Panc1 (cell line): ENCODE results near the gene IFI16.

ENCODE experiments used
- POLR2AphosphoS5 ChIP-seq: IDR thresholded peaks from 2 replicates; pipeline ENCODE4 v1.6.1; 2012; ENCODE audit warnings: mild to moderate bottlenecking, low read depth, low read length, moderate library complexity
- SIN3A ChIP-seq: IDR thresholded peaks from 2 replicates; pipeline ENCODE4 v1.6.1; 2012; ENCODE audit warnings: low read depth, mild to moderate bottlenecking, low read length, moderate library complexity, borderline replicate concordance; ENCODE audit not compliant: insufficient read depth
- TCF7L2 ChIP-seq: IDR thresholded peaks from 2 replicates; pipeline ENCODE4 v1.6.1; 2011; ENCODE audit warnings: mild to moderate bottlenecking, low read depth, low read length, inconsistent platforms
- TF ChIP-seq, protein P1 (sequence below): fragments of 450-650 bp; IDR thresholded peaks from 2 replicates; pipeline ENCODE4 v1.5.1; 2017; ENCODE audit warnings: mild to moderate bottlenecking
- TF ChIP-seq, protein P2 (sequence below), 2 experiments: IDR thresholded peaks; 2 replicates each; pipeline ENCODE4 v1.6.1; 2011 to 2012; ENCODE audit warnings: low read depth in 2 of 2, control low read depth in 1 of 2, low read length in 1 of 2, mild to moderate bottlenecking in 1 of 2, moderate library complexity in 1 of 2; ENCODE audit not compliant: insufficient read depth in 1 of 2

DNA sequence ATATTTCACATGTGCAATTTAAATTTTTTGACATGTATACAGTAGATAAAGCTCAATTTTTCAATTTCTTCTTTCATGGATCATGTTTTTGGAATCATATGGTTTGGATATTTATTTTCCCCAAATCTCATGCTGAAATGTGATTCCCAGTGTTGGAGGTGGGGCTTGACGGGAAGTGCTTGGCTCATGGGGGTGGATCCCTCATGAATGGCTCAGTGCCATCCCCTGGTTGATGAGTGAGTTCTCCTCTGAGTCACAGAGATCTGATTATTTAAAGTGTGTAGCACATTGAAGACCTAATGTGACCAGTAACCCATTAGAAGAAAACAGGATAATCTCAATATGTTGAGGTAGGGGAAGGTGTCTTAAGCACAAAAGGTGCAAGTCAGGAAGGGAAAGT lies 9.1 kb upstream of the IFI16 start:
- TF ChIP-seq, protein P1, sequence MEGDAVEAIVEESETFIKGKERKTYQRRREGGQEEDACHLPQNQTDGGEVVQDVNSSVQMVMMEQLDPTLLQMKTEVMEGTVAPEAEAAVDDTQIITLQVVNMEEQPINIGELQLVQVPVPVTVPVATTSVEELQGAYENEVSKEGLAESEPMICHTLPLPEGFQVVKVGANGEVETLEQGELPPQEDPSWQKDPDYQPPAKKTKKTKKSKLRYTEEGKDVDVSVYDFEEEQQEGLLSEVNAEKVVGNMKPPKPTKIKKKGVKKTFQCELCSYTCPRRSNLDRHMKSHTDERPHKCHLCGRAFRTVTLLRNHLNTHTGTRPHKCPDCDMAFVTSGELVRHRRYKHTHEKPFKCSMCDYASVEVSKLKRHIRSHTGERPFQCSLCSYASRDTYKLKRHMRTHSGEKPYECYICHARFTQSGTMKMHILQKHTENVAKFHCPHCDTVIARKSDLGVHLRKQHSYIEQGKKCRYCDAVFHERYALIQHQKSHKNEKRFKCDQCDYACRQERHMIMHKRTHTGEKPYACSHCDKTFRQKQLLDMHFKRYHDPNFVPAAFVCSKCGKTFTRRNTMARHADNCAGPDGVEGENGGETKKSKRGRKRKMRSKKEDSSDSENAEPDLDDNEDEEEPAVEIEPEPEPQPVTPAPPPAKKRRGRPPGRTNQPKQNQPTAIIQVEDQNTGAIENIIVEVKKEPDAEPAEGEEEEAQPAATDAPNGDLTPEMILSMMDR: no peak
- no peak for TF ChIP-seq POLR2AphosphoS5
- TF ChIP-seq TCF7L2: no peak
- TF ChIP-seq, protein P2, sequence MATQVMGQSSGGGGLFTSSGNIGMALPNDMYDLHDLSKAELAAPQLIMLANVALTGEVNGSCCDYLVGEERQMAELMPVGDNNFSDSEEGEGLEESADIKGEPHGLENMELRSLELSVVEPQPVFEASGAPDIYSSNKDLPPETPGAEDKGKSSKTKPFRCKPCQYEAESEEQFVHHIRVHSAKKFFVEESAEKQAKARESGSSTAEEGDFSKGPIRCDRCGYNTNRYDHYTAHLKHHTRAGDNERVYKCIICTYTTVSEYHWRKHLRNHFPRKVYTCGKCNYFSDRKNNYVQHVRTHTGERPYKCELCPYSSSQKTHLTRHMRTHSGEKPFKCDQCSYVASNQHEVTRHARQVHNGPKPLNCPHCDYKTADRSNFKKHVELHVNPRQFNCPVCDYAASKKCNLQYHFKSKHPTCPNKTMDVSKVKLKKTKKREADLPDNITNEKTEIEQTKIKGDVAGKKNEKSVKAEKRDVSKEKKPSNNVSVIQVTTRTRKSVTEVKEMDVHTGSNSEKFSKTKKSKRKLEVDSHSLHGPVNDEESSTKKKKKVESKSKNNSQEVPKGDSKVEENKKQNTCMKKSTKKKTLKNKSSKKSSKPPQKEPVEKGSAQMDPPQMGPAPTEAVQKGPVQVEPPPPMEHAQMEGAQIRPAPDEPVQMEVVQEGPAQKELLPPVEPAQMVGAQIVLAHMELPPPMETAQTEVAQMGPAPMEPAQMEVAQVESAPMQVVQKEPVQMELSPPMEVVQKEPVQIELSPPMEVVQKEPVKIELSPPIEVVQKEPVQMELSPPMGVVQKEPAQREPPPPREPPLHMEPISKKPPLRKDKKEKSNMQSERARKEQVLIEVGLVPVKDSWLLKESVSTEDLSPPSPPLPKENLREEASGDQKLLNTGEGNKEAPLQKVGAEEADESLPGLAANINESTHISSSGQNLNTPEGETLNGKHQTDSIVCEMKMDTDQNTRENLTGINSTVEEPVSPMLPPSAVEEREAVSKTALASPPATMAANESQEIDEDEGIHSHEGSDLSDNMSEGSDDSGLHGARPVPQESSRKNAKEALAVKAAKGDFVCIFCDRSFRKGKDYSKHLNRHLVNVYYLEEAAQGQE (IDR thresholded peaks at IDR 0.05; ENCODE audit: insufficient read depth in 1 of 2, low read depth in 2 of 2, low read length in 1 of 2): no peak
- no peak for TF ChIP-seq SIN3A
